Purkinje cell (primary cell): ENCODE results near the gene GBF1. TPM values are rescaled to one million over a fixed set of nuclear protein-coding genes. Genes with fewer than 3 reads are reported as not detected.

Experiments
- polyA plus RNA-seq: library from polyadenylated mRNA; unstranded; fragments of >200 nt; fragmentation: Nextera tagmentation; gene quantifications from 2 replicates; pipeline ENCODE4 v1.2.1, GENCODE V29; 2014

Gene GBF1, protein sequence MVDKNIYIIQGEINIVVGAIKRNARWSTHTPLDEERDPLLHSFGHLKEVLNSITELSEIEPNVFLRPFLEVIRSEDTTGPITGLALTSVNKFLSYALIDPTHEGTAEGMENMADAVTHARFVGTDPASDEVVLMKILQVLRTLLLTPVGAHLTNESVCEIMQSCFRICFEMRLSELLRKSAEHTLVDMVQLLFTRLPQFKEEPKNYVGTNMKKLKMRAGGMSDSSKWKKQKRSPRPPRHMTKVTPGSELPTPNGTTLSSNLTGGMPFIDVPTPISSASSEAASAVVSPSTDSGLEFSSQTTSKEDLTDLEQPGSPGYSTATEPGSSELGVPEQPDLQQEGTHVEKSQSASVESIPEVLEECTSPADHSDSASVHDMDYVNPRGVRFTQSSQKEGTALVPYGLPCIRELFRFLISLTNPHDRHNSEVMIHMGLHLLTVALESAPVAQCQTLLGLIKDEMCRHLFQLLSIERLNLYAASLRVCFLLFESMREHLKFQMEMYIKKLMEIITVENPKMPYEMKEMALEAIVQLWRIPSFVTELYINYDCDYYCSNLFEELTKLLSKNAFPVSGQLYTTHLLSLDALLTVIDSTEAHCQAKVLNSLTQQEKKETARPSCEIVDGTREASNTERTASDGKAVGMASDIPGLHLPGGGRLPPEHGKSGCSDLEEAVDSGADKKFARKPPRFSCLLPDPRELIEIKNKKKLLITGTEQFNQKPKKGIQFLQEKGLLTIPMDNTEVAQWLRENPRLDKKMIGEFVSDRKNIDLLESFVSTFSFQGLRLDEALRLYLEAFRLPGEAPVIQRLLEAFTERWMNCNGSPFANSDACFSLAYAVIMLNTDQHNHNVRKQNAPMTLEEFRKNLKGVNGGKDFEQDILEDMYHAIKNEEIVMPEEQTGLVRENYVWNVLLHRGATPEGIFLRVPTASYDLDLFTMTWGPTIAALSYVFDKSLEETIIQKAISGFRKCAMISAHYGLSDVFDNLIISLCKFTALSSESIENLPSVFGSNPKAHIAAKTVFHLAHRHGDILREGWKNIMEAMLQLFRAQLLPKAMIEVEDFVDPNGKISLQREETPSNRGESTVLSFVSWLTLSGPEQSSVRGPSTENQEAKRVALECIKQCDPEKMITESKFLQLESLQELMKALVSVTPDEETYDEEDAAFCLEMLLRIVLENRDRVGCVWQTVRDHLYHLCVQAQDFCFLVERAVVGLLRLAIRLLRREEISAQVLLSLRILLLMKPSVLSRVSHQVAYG (N-terminal part only)
- polyA plus RNA-seq: 16.2 and 16.4 TPM in 2 replicates

DNA sequence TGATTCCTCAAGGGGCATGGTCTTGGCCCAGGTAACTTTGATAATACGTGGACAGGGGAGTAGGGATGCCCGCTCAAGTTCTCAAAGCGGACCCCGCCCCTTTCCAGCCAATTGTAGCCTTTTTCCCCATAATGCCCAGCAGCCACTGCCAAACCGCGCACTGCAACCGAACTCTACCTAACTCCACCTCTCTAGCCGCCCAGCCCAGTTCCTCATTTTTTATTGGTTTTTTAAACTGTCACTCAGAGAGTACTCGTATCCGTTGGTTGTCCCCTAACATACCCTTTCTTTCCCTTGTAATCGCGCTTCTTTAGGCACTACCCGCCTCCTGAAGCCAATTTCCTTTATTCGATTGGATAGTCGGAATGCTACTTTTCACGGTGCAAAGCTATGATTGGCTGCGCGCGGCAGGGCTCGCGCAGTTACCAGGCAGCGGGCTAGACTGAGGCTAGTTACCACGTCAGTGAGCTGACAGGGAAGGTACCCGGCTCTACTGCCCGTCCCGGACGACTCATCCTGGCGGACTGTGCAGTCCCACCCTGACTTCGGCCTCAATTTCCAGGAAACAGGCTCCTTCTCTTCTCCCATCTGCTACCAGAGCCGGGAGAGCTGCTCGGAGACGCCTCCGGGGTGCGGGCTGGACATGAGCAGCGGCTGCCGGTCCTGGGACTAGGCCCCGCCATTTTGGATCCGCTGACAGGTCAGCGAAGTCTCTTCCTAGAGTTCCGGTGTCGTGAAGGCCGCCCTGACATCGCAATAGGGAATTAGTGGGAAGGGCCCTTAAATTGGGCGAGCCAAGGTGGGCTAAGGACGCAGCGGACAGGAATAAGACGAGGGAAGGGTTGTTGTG lies at the start of gene GBF1:
TSS of gene GBF1 (plus strand) at position 451 of the 850 bp plus-strand sequence. CDS start 13,407 bp downstream, outside the sequence.

DNA sequence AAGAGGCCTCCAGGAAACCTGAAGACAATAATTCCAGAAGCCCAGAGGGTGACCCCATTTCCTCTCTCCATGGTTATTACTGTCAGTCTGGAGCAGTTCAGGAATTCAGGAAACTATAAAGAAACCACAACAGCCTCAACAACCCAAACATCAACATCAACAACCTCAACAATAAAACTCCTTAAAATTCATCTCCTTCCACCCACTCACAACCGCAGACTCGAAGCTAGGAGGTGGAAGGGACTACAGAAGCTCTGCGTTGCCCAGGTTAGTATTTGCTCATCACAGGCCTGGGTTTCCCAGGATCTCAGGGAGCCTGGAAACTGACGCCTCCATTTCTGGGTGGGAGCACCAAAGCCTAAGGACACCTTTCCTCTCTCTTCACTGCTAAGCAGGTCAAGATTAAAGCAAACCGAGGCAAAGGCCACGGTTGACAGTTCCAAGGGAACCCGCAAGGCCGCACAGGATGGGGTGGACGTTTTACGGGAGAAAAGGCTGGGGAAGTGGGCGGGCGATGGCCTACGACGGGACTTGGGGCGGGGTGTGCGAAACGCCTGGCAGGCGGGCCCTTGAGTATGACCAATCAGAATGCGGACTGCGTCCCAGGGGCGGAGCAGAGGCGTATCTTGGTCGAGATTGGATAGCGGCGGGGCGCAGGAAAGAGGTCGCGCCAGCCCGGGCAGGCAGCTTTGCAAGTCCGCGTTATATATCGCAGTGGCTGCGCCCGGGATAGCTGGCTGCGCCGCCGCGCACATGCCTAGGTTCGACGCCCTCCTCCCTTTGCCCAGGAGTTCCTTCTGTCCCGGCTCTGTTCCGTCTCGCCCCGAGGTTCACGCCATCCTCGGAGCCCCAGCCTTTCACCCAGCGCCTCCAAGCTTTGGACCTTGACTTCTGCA lies 19.4 kb upstream of the GBF1 start, which contains the start of gene ELOVL3:
TSS of gene ELOVL3 (plus strand) at position 654 of the 896 bp plus-strand sequence. CDS start 250 bp downstream, outside the sequence.

DNA sequence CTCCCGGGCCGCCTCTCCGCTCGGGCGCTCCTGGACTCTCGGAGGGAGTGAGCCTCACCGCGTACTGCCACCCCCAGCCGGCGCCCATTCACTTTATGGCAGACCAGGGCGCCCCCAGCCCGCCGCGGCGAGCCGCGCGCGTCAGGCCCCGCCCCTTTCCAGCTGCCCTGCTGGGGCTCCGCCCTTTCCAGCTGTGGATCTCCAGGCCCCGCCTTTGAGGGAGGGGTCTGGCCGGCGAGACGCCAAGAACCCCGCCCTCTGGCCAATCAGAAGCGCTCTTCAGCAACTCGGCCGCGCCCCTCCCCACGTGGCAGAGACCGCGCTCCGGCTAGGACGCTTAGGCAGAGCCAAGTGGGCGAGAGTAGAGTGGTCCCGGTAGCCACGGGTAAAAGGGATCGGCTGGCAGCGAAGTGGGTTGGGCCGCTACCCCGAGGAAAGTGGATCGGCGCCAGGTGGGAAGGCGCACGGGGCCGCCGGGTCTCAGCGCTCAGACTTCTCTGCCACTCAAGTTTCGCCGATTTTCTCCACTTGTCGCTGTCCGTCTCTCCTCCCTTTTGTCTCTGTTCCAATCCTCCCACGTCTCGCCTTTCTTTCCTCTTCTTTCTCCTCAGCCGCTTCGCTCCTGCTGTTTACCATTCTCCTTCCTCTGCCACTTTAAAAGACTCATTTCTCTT lies 3.8 kb upstream of the GBF1 start, which contains the start of gene PITX3:
TSS of gene PITX3 (minus strand) at position 69 of the 674 bp plus-strand sequence. CDS start 9,432 bp downstream, outside the sequence.

DNA sequence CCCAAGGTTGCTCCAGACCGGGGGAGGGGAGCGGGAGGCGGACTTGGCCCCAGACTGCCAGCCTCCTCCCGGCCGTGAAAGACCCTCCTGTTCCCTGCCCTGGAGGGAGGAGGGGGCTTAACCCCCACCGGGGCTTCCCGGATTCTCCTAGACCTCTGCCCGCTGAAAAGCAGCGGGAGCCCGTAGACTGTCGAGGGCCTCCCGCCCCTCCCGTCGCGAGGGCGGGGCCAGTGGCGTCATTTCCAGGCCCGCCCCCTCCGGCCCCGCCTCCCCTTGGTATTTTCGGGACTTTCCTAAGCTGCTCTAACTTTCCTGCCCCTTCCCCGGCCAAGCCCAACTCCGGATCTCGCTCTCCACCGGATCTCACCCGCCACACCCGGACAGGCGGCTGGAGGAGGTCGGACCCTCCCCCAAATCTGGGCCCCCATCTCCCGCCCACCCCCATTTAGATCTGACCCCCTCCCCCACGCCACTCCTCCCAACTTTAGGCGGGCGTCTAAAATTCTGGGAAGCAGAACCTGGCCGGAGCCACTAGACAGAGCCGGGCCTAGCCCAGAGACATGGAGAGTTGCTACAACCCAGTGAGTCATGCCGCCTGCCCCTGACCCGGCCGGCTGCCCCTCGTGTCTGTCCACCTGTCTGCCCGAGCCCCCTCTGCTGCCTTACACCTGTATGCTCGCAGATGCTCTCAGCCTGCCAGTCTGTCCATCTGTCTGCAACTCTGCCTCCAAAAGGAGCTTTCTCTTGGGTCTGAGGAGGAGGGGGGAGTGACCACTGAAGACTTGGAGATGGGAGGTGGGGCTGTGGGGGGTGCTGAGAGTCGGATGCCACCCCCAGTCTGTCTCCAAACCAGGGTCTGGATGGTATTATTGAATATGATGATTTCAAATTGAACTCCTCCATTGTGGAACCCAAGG lies 150.3 kb downstream of the GBF1 start, which contains the start of gene NFKB2:
TSS of gene NFKB2 (plus strand) at position 306 of the 917 bp plus-strand sequence. CDS start at position 561, 255 bp downstream.

DNA sequence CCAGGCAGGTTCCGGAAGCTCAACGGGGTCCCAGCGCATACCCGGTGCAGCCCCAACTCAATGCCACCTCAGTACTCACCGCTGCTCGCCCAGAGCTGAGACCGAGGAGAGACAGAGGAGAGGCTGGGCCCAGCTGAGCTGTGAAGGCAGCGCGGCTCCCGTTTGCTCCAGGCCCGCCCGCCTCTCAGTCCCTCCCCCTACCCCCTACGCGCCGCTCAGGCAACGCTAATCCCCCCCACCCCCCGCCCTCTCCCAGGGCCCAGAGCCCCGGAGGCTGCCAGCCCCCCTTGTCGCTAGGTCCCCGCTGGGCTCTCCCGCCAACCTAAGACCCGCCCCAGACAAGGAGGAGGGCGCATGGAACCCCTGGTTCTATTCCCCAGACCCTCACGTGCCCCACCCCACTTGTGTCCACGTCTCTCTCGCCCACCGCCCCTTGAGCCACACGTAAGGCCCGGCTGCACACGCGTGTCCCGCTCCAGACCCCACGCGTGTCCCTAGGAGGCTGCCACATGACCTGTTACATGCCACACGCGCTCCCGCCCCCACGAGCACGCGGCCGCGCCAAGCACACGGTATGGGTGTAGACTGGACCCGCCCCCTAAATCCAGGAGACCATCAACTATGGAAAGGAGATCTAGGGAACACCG lies 173.4 kb downstream of the GBF1 start, which contains the start of gene PSD:
TSS of gene PSD (minus strand) at position 164 of the 647 bp plus-strand sequence. CDS start 1,747 bp downstream, outside the sequence.

DNA sequence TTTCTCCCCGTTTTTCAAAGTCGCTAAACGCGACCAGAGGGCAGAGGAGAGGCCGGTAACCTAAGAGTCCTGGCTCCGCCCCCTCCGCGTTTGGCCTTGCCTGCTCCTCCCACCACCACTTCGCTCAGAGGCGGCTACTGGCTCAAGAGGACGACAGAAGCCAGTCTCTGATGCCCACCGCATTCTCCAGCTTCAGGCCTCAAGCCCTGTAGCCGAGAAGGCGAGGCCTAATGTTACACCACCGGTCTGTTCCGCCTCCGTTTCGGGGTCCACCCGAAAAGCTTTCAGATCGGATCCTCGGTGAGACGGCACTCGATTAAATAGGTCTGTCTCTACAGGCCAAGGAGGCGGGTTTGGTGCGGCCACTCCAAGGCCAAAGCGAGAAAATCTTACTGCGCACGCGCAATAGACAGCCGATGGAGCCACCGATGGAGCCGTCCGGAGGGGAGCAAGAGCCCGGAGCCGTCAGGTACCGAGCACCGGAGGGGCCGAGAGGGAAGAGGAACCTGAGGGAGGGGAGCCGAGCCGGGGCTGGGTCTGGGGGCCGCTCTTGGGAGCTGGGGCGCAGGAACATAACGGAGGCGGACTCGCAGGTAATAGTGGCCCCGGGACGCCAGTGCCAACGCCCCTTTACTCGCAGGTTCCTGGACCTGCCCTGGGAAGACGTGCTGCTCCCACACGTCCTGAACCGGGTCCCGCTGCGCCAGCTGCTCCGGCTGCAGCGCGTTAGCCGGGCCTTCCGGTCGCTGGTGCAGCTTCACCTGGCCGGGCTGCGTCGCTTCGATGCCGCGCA lies 175.6 kb downstream of the GBF1 start, which contains the start of gene FBXL15:
TSS of gene FBXL15 (plus strand) at position 123 of the 793 bp plus-strand sequence. CDS start at position 417, 294 bp downstream.

Other genes starting within 250 kb of the GBF1 start
- gene ARMH3, start 189.4 kb upstream of the GBF1 start, polyA plus RNA-seq: 9.0 and 21.1 TPM in 2 replicates
- 2.3 and 3.2 TPM in 2 replicates for gene HPS6, start 180.2 kb upstream of the GBF1 start, polyA plus RNA-seq
- gene LDB1, start 125.2 kb upstream of the GBF1 start, polyA plus RNA-seq: 0.63 and 2.6 TPM in 2 replicates
- gene PPRC1, start 112.5 kb upstream of the GBF1 start, polyA plus RNA-seq: 4.9 and 10.7 TPM in 2 replicates
- gene NOLC1, start 93.1 kb upstream of the GBF1 start, polyA plus RNA-seq: 31.3 and 37.2 TPM in 2 replicates
- gene ELOVL3, start 19.2 kb upstream of the GBF1 start, polyA plus RNA-seq: 1.8 and 3.2 TPM in 2 replicates
- 0.28 TPM in 1 of 2 replicates, not detected in the other for gene PITX3, start 4.0 kb upstream of the GBF1 start, polyA plus RNA-seq
- gene NFKB2, start 150.2 kb downstream of the GBF1 start, polyA plus RNA-seq: not detected in 2 replicates
- gene PSD, start 173.3 kb downstream of the GBF1 start, polyA plus RNA-seq: 1.1 and 1.7 TPM in 2 replicates
- 9.2 and 23.8 TPM in 2 replicates for gene FBXL15, start 175.3 kb downstream of the GBF1 start, polyA plus RNA-seq
- 42.7 and 48.3 TPM in 2 replicates for gene CUEDC2, start 187.0 kb downstream of the GBF1 start, polyA plus RNA-seq
- gene C10orf95, start 206.0 kb downstream of the GBF1 start, polyA plus RNA-seq: not detected in 2 replicates